Measurements from ENCODE around the gene DPYSL3.

- no peak for TF ChIP-seq GATA3 (IDR thresholded peaks at IDR 0.05; ENCODE audit: low read depth, low read length)
- no peak for TF ChIP-seq GATA2 (IDR thresholded peaks at IDR 0.05; ENCODE audit: low read depth, low read length)
Measured at GRCh38 chr5:147434049-147434448, 75.8 kb downstream of the DPYSL3 start.
